ENCODE results near the gene CEP44. TPM values are rescaled to one million over a fixed set of nuclear protein-coding genes. Genes with fewer than 3 reads are reported as not detected.
A peak's percentile ranks its signal among the peaks of the same experiment; 100 is the strongest.
"Not testable (repeated sequence)": the region's sequence is repeated elsewhere in the genome, so short reads cannot be mapped to it uniquely, and the experiment has no call there.

The CEP44 gene
- total RNA-seq, 1 experiment from 2014 or later, result 11.5 TPM

GRCh38 chr4:174292473-174292872 is 8.8 kb downstream of the CEP44 start:
- Histone ChIP-seq H3K36me3 (ENCODE audit: control insufficient read depth in 1 of 2, insufficient read depth in 2 of 2, low read length in 2 of 2) (no peaks in the 10 kb centered on the region), H2AFZ (ENCODE audit: low read depth, low read length, poor library complexity, severe bottlenecking) (no peak overlapping the region), H3K9me3 (ENCODE audit: control insufficient read depth in 1 of 2, insufficient read depth in 1 of 2, low read depth in 1 of 2, low read length in 2 of 2) (no peaks in the 10 kb centered on the region), H3K27ac (ENCODE audit: low read depth, low read length) (no peak overlapping the region), H3K9me2 (ENCODE audit: insufficient read depth) (no peaks in the 10 kb centered on the region), H3K4me3 (replicated peaks in 1 of 2; ENCODE audit: low read depth in 1 of 2, low read length in 2 of 2) (no peak overlapping the region), H3K27me3 (ENCODE audit: insufficient read depth, low read length) (no peaks in the 10 kb centered on the region), H3K9ac (ENCODE audit: low read length) (no peak overlapping the region), H3K4me1 (ENCODE audit: control insufficient read depth in 1 of 2, insufficient read depth in 2 of 2, low read length in 2 of 2) (no peaks in the 10 kb centered on the region), H3K79me2 (ENCODE audit: insufficient read depth, low read length) (peaks cover 27% of the 10 kb centered on the region), H3K4me2 (ENCODE audit: low read length) (no peak overlapping the region), H4K20me1 (ENCODE audit: insufficient read depth) (no peaks in the 10 kb centered on the region)
- ChIA-PET POLR2A (no interaction called here), RAD21 (ENCODE audit: low non-redundant PET in 1 of 2, low total read pairs in 2 of 2, uncharacterized antibody in 2 of 2, unreplicated experiment in 2 of 2) (no interaction called here), CTCF (no interaction called here)
- DNase-seq (ENCODE audit: low read depth, low spot score) (no peak), ATAC-seq (no peak)
- intact Hi-C loops (cut with micrococcal nuclease), result no loop called here
- TF ChIP-seq SP1 (IDR thresholded peaks at IDR 0.05; ENCODE audit: low read depth), result no peak
- no peak for TF ChIP-seq POLR2AphosphoS5 (IDR thresholded peaks at IDR 0.05; ENCODE audit: low read depth, low read length)
- peak; percentile 68; the same call in 1 of the 2 replicates for TF ChIP-seq CBX3 (IDR thresholded peaks at IDR 0.05; ENCODE audit: low read depth)
- TF ChIP-seq YY1 (IDR thresholded peaks at IDR 0.05; ENCODE audit: extremely low read depth, insufficient replicate concordance, low read depth, low read length), result no peak
- BruUV-seq (replicated peaks), result no TSS peak

- H3K9me2 ChIP-seq (ENCODE audit: insufficient read depth); H3K9me3 ChIP-seq (ENCODE audit: control insufficient read depth in 1 of 2, insufficient read depth in 1 of 2, low read depth in 1 of 2, low read length in 2 of 2); H3K27ac ChIP-seq (ENCODE audit: low read depth, low read length); H3K4me1 ChIP-seq (ENCODE audit: control insufficient read depth in 1 of 2, insufficient read depth in 2 of 2, low read length in 2 of 2); H3K27me3 ChIP-seq (ENCODE audit: insufficient read depth, low read length); DNase-seq (ENCODE audit: low read depth, low spot score); H2AFZ ChIP-seq (ENCODE audit: low read depth, low read length, poor library complexity, severe bottlenecking); H3K36me3 ChIP-seq (ENCODE audit: control insufficient read depth in 1 of 2, insufficient read depth in 2 of 2, low read length in 2 of 2); H3K9ac ChIP-seq (ENCODE audit: low read length); H3K4me2 ChIP-seq (ENCODE audit: low read length); H4K20me1 ChIP-seq (ENCODE audit: insufficient read depth); BruUV-seq (replicated peaks); RAD21 ChIA-PET (ENCODE audit: low non-redundant PET in 1 of 2, low total read pairs in 2 of 2, uncharacterized antibody in 2 of 2, unreplicated experiment in 2 of 2); intact Hi-C loops (cut with micrococcal nuclease); POLR2A ChIA-PET; ATAC-seq; H3K4me3 ChIP-seq (replicated peaks in 1 of 2; ENCODE audit: low read depth in 1 of 2, low read length in 2 of 2); CTCF ChIA-PET: not testable (repeated sequence)
- H3K79me2 ChIP-seq (ENCODE audit: insufficient read depth, low read length), result peaks cover 27% of the 10 kb centered on the region
Observed at GRCh38 chr4:174294641-174295040, 10.9 kb downstream of the CEP44 start.

- H3K4me1 ChIP-seq (ENCODE audit: control insufficient read depth in 1 of 2, insufficient read depth in 2 of 2, low read length in 2 of 2); ATAC-seq; H3K27me3 ChIP-seq (ENCODE audit: insufficient read depth, low read length); H3K9me2 ChIP-seq (ENCODE audit: insufficient read depth); DNase-seq (ENCODE audit: low read depth, low spot score); H3K9me3 ChIP-seq (ENCODE audit: control insufficient read depth in 1 of 2, insufficient read depth in 1 of 2, low read depth in 1 of 2, low read length in 2 of 2); H3K4me3 ChIP-seq (replicated peaks in 1 of 2; ENCODE audit: low read depth in 1 of 2, low read length in 2 of 2); H3K4me2 ChIP-seq (ENCODE audit: low read length); H3K27ac ChIP-seq (ENCODE audit: low read depth, low read length); POLR2A ChIA-PET; H4K20me1 ChIP-seq (ENCODE audit: insufficient read depth); H3K9ac ChIP-seq (ENCODE audit: low read length); RAD21 ChIA-PET (ENCODE audit: low non-redundant PET in 1 of 2, low total read pairs in 2 of 2, uncharacterized antibody in 2 of 2, unreplicated experiment in 2 of 2); H3K36me3 ChIP-seq (ENCODE audit: control insufficient read depth in 1 of 2, insufficient read depth in 2 of 2, low read length in 2 of 2); H2AFZ ChIP-seq (ENCODE audit: low read depth, low read length, poor library complexity, severe bottlenecking); intact Hi-C loops (cut with micrococcal nuclease); BruUV-seq (replicated peaks); CTCF ChIA-PET: not testable (repeated sequence)
- H3K79me2 ChIP-seq (ENCODE audit: insufficient read depth, low read length), result peaks cover 23% of the 10 kb centered on the region
Observed at GRCh38 chr4:174295142-174295541, 11.4 kb downstream of the CEP44 start.
